OCI-LY3 (cell line): ENCODE results near the gene CFAP77.

Experiments used
- CTCF ChIP-seq: fragments of 200-600, 300-600 bp; sonication (generic); IDR thresholded peaks from 2 replicates; pipeline ENCODE4 v1.5.1; 2014; ENCODE audit warnings: antibody characterized with exemption, low read length, low read depth
- EZH2phosphoT487 ChIP-seq: fragments of 200-600 bp; shearing (Covaris generic); IDR thresholded peaks from 2 replicates; pipeline ENCODE4 v1.6.1; 2018; ENCODE audit warnings: antibody characterized with exemption, mixed run types, low read depth

- TF ChIP-seq CTCF (no peak), EZH2phosphoT487 (no peak)
These were observed 90.2 kb downstream of the CFAP77 start for GRCh38 chr9:132500193-132500592.
